ENCODE measurements around the gene EFNA5. TPM values are rescaled to one million over a fixed set of nuclear protein-coding genes. Genes with fewer than 3 reads are reported as not detected.

Gene EFNA5
- total and polyA plus RNA-seq, 2 experiments from 2014 or later = 8.5 to 18.8 TPM

- no peaks in the 10 kb centered on the region for H3K27me3 ChIP-seq
- 77% methylated on average over 1 of the region's 1 CpG for WGBS (ENCODE audit: low lambda C conversion rate, missing lambda C conversion rate)
- no peaks in the 10 kb centered on the region for H3K4me1 ChIP-seq (ENCODE audit: insufficient read depth)
- no peaks in the 10 kb centered on the region for H3K9me2 ChIP-seq (replicated peaks; ENCODE audit: insufficient read depth)
- no peak overlapping the region for H3K4me2 ChIP-seq
- H3K79me2 ChIP-seq = peaks cover 9% of the 10 kb centered on the region
- no peak for TF ChIP-seq EZH2 (IDR thresholded peaks at IDR 0.05; ENCODE audit: borderline replicate concordance)
- TF ChIP-seq EZH2phosphoT487 (IDR thresholded peaks at IDR 0.05; ENCODE audit: low read depth, severe bottlenecking, unreplicated experiment) = no peak
- no peak for TF ChIP-seq CTCF (IDR thresholded peaks at IDR 0.05; ENCODE audit: poor library complexity)
- H2AFZ ChIP-seq = no peak overlapping the region
- H3K9me3 ChIP-seq (ENCODE audit: low read depth) = no peaks in the 10 kb centered on the region
- no peaks in the 10 kb centered on the region for H4K20me1 ChIP-seq (ENCODE audit: insufficient read depth, poor library complexity, severe bottlenecking)
- no peak overlapping the region for H3K27ac ChIP-seq
- H3K36me3 ChIP-seq (replicated peaks; ENCODE audit: insufficient read depth, low read depth) = no peaks in the 10 kb centered on the region
- DNase-seq (ENCODE audit: low spot score) = no peak
- no peak overlapping the region for H3K4me3 ChIP-seq
Observed at GRCh38 chr5:107413754-107414153, 257.0 kb downstream of the EFNA5 start.

GRCh38 chr5:107408564-107408963 lies 262.2 kb downstream of the EFNA5 start:
- no peaks in the 10 kb centered on the region for H3K36me3 ChIP-seq (replicated peaks; ENCODE audit: insufficient read depth, low read depth)
- no peak for TF ChIP-seq EZH2phosphoT487 (IDR thresholded peaks at IDR 0.05; ENCODE audit: low read depth, severe bottlenecking, unreplicated experiment)
- no peak for TF ChIP-seq CTCF (IDR thresholded peaks at IDR 0.05; ENCODE audit: poor library complexity)
- TF ChIP-seq EZH2 (IDR thresholded peaks at IDR 0.05; ENCODE audit: borderline replicate concordance) = no peak
- H3K9me3 ChIP-seq (ENCODE audit: low read depth) = no peaks in the 10 kb centered on the region
- H3K27me3 ChIP-seq = no peaks in the 10 kb centered on the region
- no peaks in the 10 kb centered on the region for H4K20me1 ChIP-seq (ENCODE audit: insufficient read depth, poor library complexity, severe bottlenecking)
- H3K9me2 ChIP-seq (replicated peaks; ENCODE audit: insufficient read depth) = no peaks in the 10 kb centered on the region
- DNase-seq (ENCODE audit: low spot score) = no peak
- H3K27ac ChIP-seq = no peak overlapping the region
- H3K4me2 ChIP-seq = no peak overlapping the region
- H3K4me1 ChIP-seq (ENCODE audit: insufficient read depth) = no peaks in the 10 kb centered on the region
- peaks cover 8% of the 10 kb centered on the region for H3K79me2 ChIP-seq
- no peak overlapping the region for H3K4me3 ChIP-seq
- no peak overlapping the region for H2AFZ ChIP-seq
- 93% methylated on average over 2 of the region's 2 CpGs for WGBS (ENCODE audit: low lambda C conversion rate, missing lambda C conversion rate)

GRCh38 chr5:107407713-107408298 lies 262.9 kb downstream of the EFNA5 start:
- Histone ChIP-seq H3K79me2 (peaks cover 11% of the 10 kb centered on the region), H2AFZ (no peak overlapping the region), H3K4me1 (ENCODE audit: insufficient read depth) (no peaks in the 10 kb centered on the region), H3K27ac (no peak overlapping the region), H3K9me3 (ENCODE audit: low read depth) (no peaks in the 10 kb centered on the region), H4K20me1 (ENCODE audit: insufficient read depth, poor library complexity, severe bottlenecking) (peaks cover 2% of the 10 kb centered on the region), H3K27me3 (no peaks in the 10 kb centered on the region), H3K4me2 (no peak overlapping the region), H3K9me2 (replicated peaks; ENCODE audit: insufficient read depth) (no peaks in the 10 kb centered on the region), H3K36me3 (replicated peaks; ENCODE audit: insufficient read depth, low read depth) (no peaks in the 10 kb centered on the region), H3K4me3 (no peak overlapping the region)
- TF ChIP-seq EZH2 (IDR thresholded peaks at IDR 0.05; ENCODE audit: borderline replicate concordance) = no peak
- TF ChIP-seq EZH2phosphoT487 (IDR thresholded peaks at IDR 0.05; ENCODE audit: low read depth, severe bottlenecking, unreplicated experiment) = no peak
- no peak for TF ChIP-seq CTCF (IDR thresholded peaks at IDR 0.05; ENCODE audit: poor library complexity)
- no peak for DNase-seq (ENCODE audit: low spot score)
- 72% methylated on average over 3 of the region's 3 CpGs for WGBS (ENCODE audit: low lambda C conversion rate, missing lambda C conversion rate)
